Activated T-helper 2 cell treated with anti-CD3 and anti-CD28 coated beads, Interferon-gamma antibody, Interleukin-2, Interleukin-4, amounts not matched to agents 10 μg/mL and 5 μg/mL and 100 μg/mL, durations not matched to agents 14 hours and 24 hours and 36 hours (primary cell): ENCODE measurements around the gene NR1H2. TPM values are rescaled to one million over a fixed set of nuclear protein-coding genes. Genes with fewer than 3 reads are reported as not detected.
"Not testable (repeated sequence)": the region's sequence is repeated elsewhere in the genome, so short reads cannot be mapped to it uniquely, and the experiment has no call there.

Experiments used
- DNase-seq: peaks from one replicate; pipeline ENCODE4 v3.0.0; 2021; ENCODE audit warnings: low spot score
- H3K27ac Mint-ChIP-seq: one replicate; pipeline ENCODE4 v1.8.0; 2021; ENCODE audit warnings: mixed read lengths
- H3K27me3 Mint-ChIP-seq: one replicate; pipeline ENCODE4 v1.8.0; 2021; ENCODE audit warnings: low read depth, mixed read lengths
- H3K36me3 Mint-ChIP-seq: one replicate; pipeline ENCODE4 v1.8.0; 2021; ENCODE audit warnings: low read depth, mixed read lengths
- H3K4me1 Mint-ChIP-seq: one replicate; pipeline ENCODE4 v1.8.0; 2021; ENCODE audit warnings: low read depth, mixed read lengths
- H3K4me3 Mint-ChIP-seq: one replicate; pipeline ENCODE4 v1.8.0; 2021; ENCODE audit warnings: low read depth, mild to moderate bottlenecking, moderate library complexity, mixed read lengths
- H3K9me3 Mint-ChIP-seq: one replicate; pipeline ENCODE4 v1.8.0; 2021; ENCODE audit warnings: mixed read lengths
- intact Hi-C: fragments of 100-400 bp; cut with micrococcal nuclease; formaldehyde crosslinking; loops from one replicate; pipeline ENCODE4 v1.15.1; 2023
- total RNA-seq: library from RNA; stranded (reverse); gene quantifications from 2 replicates; pipeline ENCODE4 v1.2.3, GENCODE V29; 2022

The NR1H2 gene
- total RNA-seq, 1 donor from 2014 or later, result 79.9 TPM

DNA sequence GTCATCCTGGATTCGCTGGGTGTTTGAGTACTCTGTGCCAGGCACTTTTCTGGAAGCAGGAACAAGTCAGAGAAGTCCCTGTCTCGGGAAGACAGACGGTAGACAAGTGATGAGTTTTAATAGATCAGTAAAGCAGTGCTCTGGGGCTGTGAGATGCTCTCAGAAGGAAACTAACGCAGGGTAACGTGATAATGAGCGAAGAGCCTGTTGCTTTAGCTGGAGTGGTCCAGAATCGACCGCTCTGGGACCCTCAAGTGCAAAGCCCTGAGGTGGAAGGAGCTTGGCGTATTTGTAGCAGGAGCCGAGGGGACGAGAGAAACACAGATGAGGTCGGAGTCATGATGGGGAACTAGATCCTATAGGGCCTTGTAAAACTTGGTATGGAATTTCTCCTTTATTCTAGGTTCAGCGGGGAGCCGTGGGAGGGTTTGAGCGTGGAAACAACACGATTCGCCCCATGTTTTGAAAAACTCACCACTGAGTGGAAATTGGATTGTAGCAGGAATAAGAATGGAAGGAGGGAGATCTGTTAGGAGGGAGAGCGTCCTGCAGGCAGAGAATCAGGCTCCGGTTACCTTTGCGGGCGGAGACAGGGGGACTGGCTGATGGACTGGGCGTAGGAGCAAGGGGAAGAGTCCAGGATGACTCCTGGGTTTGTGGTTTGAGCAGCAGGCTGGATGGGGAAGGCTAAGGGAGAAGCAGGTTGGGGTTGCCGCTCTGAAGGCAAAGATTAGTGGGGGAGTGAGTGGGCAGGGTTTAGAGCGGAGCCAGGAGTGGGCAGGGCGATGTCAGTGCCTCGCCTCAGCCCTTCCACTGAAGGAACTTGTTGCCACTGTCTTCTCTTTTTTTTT lies 8.7 kb downstream of the NR1H2 start:
- H3K4me3 Mint-ChIP-seq, result peak overlapping the region; percentile 99
- H3K27me3 Mint-ChIP-seq, result no peaks in the 10 kb centered on the region
- H3K36me3 Mint-ChIP-seq, result peaks cover 45% of the 10 kb centered on the region
- no peak for DNase-seq
- intact Hi-C loops, result loop anchor here (1.0 to 2.0 kb wide), 3 partner anchors 9 to 126 kb away; partner anchors contain the start of genes JOSD2 and NR1H2
- H3K27ac Mint-ChIP-seq, result peak overlapping the region; percentile 96
- H3K9me3 Mint-ChIP-seq, result no peaks in the 10 kb centered on the region
- peaks cover 27% of the 10 kb centered on the region for H3K4me1 Mint-ChIP-seq

DNA sequence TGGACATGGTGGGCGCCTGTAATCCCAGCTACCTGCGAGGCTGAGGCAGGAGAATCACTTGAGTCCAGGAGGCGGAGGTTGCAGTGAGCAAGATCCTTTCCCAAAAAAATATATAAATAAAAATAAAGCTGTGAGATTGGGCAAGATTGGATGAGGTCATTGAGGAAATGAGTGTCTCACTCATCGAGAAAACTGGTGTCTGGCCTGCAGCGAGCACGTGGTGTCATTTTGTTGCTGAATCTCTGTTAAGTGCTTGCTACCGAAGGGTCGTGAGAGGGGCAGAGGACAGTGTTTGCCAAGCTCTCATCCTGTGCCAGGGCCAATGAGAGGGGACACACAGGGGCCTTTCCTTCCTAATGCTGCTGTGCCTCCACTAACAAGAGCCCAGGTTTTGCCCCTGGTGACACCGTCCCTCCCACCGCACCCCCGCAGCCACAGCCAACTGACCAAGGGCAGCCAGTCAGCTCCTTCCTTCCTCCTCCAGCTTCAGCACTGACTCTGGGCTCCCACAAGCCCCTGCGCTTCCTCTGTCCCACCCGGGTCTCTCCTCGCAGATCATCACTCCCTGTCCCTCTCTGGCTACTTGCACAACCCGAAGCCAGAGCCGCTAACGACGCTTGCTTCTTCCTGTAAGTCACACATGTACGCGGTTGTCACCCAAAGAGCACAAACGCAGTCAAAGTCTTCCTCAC lies 11.1 kb downstream of the NR1H2 start:
- Mint-ChIP-seq H3K4me3 (peak overlapping the region; percentile 38), H3K27me3 (no peaks in the 10 kb centered on the region), H3K4me1 (peaks cover 27% of the 10 kb centered on the region), H3K27ac (no peak overlapping the region), H3K36me3 (peaks cover 54% of the 10 kb centered on the region), H3K9me3 (no peaks in the 10 kb centered on the region)
- intact Hi-C loops, result no loop called here
- DNase-seq, result no peak

DNA sequence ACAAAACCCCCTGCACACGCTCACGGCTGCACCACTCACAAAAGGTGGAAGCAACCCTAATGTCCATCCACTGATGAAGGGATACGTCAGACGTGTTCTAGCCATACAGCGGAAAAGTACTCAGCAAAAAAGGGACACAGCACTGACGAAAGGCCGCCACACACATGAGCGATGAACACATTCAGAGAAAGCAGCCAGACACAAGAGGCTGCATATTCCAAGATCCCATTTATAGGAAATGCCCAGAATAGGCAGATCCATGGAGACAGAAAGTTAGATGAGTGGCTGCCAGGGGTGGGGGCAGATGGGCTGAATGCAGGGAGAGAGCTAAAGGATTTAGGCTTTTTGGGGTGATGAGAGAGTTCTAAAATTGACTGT lies 11.6 kb downstream of the NR1H2 start:
- Mint-ChIP-seq H3K27me3 (no peaks in the 10 kb centered on the region), H3K4me3 (peak overlapping the region; percentile 38), H3K27ac (no peak overlapping the region), H3K9me3 (no peaks in the 10 kb centered on the region), H3K4me1 (peaks cover 27% of the 10 kb centered on the region), H3K36me3 (peaks cover 58% of the 10 kb centered on the region)
- no peak for DNase-seq
- intact Hi-C loops, result no loop called here

DNA sequence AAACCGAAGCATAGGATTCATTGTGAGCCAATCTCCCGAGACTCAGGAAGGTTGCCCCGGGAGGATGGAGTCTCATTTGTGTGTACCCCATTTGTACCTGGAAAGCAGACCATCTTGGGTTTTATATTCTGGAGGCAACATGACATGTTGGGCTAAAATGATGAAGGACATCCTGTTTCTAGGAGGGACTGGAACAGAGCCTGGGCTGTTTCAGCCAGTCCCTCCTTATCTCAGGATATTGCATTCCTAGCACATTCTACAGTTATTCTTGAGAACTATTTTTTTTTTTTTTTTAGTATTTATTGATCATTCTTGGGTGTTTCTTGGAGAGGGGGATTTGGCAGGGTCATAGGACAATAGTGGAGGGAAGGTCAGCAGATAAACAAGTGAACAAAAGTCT lies 14.0 kb downstream of the NR1H2 start:
- intact Hi-C loops, H3K27me3 Mint-ChIP-seq, H3K4me3 Mint-ChIP-seq, H3K27ac Mint-ChIP-seq, H3K4me1 Mint-ChIP-seq, H3K9me3 Mint-ChIP-seq, DNase-seq: not testable (repeated sequence)
- H3K36me3 Mint-ChIP-seq, result peaks cover 58% of the 10 kb centered on the region

DNA sequence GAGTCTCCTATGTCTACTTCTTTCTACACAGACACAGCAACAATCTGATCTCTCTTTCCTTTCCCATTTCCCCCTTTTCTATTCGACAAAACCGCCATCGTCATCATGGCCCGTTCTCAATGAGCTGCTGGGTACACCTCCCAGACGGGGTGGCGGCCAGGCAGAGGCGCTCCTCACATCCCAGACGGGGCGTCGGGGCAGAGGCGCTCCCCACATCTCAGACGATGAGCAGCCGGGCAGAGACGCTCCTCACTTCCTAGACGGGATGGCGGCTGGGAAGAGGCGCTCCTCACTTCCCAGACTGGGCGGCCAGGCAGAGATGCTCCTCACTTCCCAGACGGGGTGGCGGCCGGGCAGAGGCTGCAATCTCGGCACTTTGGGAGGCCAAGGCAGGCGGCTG lies 14.7 kb downstream of the NR1H2 start:
- peaks cover 61% of the 10 kb centered on the region for H3K36me3 Mint-ChIP-seq
- H3K27ac Mint-ChIP-seq, DNase-seq, intact Hi-C loops, H3K9me3 Mint-ChIP-seq, H3K27me3 Mint-ChIP-seq, H3K4me1 Mint-ChIP-seq, H3K4me3 Mint-ChIP-seq: not testable (repeated sequence)

DNA sequence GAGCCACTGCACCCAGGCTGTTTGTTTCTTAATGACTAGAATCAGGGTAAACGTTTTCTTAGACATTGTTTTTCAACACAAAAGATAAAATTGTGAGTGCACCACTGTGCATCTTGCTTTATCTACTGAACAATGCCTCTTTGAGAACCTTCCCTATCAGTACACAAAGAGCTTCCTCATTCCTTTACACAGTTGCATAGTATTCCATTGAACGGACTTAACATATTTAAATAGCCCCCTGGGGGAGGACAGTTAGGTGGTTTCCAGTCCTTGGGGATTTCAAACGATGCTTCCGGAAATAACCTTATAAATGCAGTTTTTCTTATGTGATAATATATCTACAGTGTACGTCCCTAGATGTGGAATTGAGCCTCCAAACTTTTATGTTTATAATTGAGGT lies 16.5 kb downstream of the NR1H2 start:
- no peak for DNase-seq
- H3K4me1 Mint-ChIP-seq, result peaks cover 2% of the 10 kb centered on the region
- H3K27ac Mint-ChIP-seq, result no peak overlapping the region

DNA sequence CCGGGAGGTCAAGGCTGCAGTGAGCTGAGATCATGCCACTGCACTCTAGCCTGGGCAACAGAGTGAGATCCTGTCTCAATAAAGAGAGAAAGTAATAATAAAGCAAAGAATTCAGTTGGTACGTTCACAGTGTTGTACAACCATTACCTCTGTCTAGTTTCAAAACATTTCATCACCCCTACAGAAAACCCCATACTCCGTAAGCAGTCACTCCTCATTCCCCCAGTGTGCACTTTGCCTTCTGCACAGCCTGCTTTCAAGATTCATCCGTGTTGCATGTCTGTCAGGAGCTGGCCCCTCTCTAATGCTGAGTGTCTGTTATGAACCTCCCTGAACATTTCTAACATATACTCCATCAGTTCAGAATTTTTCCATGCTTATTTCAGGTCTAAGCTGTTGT lies 17.3 kb downstream of the NR1H2 start:
- DNase-seq, result no peak
- Mint-ChIP-seq H3K36me3 (peaks cover 54% of the 10 kb centered on the region), H3K4me1 (no peaks in the 10 kb centered on the region), H3K27me3 (no peaks in the 10 kb centered on the region), H3K4me3 (no peak overlapping the region), H3K27ac (no peak overlapping the region), H3K9me3 (no peaks in the 10 kb centered on the region)
- intact Hi-C loops, result no loop called here

More for the DNA sequence above, 16.5 kb downstream of the NR1H2 start:
- H3K27me3 Mint-ChIP-seq, result no peaks in the 10 kb centered on the region
- no peaks in the 10 kb centered on the region for H3K9me3 Mint-ChIP-seq
- H3K4me3 Mint-ChIP-seq, result no peak overlapping the region
- H3K36me3 Mint-ChIP-seq, result peaks cover 57% of the 10 kb centered on the region
- intact Hi-C loops, result no loop called here

DNA sequence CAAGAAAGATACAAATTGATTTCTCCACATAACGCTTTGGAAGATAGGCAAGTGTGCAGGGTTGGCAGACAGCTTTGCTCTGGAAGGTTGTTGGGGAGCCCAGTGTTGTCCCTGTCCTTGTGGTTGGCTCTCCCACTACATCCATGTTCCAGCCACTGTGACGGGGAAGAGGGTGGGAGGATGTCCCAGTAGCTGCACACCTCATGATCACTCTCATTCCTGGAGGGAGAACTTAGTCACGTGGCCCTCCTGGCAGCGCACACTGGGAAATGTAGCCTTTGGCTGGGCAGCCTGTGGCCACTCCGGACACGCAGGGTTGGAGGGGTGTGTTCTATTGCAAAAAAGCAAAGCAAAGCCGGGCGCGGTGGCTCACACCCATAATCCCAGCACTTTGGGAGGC lies 17.8 kb downstream of the NR1H2 start:
- Mint-ChIP-seq H3K27me3 (no peaks in the 10 kb centered on the region), H3K27ac (no peak overlapping the region), H3K9me3 (no peaks in the 10 kb centered on the region), H3K4me1 (no peaks in the 10 kb centered on the region), H3K4me3 (no peak overlapping the region), H3K36me3 (peaks cover 54% of the 10 kb centered on the region)
- DNase-seq, result no peak
- intact Hi-C loops, result no loop called here

DNA sequence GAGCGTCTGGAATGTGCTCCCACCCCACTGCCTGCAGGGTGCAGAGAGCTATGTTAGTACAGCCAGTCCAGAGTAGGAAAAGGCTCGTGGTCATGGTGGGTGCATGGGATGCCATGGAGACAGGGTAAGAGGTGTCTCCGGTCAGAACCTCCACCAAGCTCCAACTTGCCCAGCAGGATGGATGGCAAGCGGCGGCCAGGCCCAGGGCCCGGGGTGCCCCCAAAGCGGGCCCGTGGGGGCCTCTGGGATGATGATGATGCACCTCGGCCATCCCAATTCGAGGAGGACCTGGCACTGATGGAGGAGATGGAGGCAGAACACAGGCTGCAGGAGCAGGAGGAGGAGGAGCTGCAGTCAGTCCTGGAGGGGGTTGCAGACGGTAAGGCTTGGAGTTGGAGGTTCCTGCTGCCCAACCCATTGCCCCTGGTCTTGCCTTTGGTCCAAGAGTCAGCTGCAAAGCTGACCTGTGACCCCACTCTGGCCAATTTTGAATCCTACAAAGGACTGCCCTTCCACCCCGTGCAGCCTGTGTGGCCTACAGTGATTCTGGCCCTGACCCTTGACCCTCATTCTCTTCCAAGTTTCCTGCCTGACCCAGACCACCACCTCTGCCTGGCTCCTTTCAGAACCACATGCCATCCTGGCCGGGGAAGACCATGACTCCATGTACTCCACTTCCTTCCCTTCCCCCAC lies 22.6 kb downstream of the NR1H2 start:
- DNase-seq, result no peak
- intact Hi-C loops, result no loop called here
- Mint-ChIP-seq H3K36me3 (peaks cover 34% of the 10 kb centered on the region), H3K27ac (no peak overlapping the region), H3K4me1 (no peaks in the 10 kb centered on the region), H3K9me3 (no peaks in the 10 kb centered on the region), H3K4me3 (no peak overlapping the region), H3K27me3 (no peaks in the 10 kb centered on the region)

DNA sequence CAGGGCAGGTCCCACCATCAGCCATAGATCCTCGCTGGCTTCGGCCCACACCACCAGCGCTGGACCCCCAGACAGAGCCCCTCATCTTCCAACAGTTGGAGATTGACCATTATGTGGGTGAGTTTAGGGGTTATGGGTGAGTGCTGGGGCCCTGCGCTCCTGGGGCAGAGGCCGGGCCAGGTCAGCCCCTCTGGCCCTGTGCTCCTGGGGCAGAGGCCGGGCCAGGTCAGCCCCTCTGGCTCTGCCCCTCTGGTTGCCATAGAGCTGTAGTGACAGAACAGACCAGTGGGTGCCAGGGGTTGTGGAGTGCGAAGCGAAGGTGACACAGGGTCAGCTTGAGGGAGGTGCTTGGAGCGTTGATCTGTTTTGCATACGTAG lies 23.1 kb downstream of the NR1H2 start:
- no peak overlapping the region for H3K4me3 Mint-ChIP-seq
- no peak overlapping the region for H3K27ac Mint-ChIP-seq
- no peaks in the 10 kb centered on the region for H3K27me3 Mint-ChIP-seq
- peaks cover 36% of the 10 kb centered on the region for H3K36me3 Mint-ChIP-seq
- no peak for DNase-seq
- intact Hi-C loops, result no loop called here
- H3K4me1 Mint-ChIP-seq, result no peaks in the 10 kb centered on the region
- no peaks in the 10 kb centered on the region for H3K9me3 Mint-ChIP-seq

DNA sequence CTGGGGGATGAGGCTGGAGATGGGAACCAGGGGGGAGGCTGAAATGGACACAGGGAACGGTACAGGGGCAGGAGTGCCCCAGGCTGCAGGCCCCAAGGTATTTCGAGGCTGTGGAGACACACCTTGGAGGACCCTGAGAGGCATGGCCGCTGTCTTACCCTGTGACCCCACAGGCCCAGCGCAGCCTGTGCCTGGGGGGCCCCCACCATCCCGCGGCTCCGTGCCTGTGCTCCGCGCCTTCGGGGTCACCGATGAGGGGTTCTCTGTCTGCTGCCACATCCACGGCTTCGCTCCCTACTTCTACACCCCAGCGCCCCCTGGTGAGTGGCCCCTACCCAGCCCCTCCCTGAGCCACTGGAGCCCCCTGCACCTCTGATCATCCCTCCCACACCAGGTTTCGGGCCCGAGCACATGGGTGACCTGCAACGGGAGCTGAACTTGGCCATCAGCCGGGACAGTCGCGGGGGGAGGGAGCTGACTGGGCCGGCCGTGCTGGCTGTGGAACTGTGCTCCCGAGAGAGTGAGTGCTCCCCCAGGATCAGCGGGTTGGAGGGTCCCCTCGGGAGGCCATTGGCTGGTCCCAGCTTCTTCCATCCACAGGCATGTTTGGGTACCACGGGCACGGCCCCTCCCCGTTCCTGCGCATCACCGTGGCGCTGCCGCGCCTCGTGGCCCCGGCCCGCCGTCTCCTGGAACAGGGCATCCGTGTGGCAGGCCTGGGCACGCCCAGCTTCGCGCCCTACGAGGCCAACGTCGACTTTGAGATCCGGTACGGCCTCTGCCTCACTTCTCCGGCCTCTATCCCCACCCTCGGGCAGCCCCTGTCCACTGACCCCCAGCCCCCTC lies 25.6 kb downstream of the NR1H2 start:
- intact Hi-C loops, result no loop called here
- peaks cover 46% of the 10 kb centered on the region for H3K36me3 Mint-ChIP-seq
- no peak for DNase-seq
- no peaks in the 10 kb centered on the region for H3K9me3 Mint-ChIP-seq
- no peaks in the 10 kb centered on the region for H3K27me3 Mint-ChIP-seq
- H3K4me3 Mint-ChIP-seq, result no peak overlapping the region
- H3K4me1 Mint-ChIP-seq, result no peaks in the 10 kb centered on the region
- no peak overlapping the region for H3K27ac Mint-ChIP-seq

DNA sequence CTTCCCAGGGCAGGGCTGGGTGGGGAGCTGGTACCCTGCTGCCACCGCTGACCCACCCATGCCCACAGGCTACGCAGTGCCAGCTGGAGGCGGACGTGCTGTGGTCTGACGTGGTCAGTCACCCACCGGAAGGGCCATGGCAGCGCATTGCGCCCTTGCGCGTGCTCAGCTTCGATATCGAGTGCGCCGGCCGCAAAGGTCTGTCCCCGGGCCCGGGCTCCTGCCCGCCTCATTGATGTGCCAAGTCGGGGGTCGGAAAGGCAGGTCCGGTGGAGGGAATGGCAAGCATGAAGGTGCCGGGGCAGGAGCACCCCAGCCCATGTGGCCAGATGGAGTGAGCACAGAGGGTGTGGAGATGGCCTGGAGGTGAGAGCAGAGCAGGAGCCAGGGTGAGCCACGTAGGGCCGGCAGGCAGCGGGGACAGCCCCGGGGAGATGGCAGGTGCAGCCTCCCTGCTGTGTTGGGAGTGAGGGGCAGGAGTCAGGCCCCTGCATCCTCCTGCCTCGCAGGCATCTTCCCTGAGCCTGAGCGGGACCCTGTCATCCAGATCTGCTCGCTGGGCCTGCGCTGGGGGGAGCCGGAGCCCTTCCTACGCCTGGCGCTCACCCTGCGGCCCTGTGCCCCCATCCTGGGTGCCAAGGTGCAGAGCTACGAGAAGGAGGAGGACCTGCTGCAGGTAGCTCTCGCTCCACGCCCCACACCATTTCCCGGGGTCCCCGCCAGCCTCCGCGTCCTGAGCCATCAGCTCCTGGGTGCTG lies 26.5 kb downstream of the NR1H2 start:
- intact Hi-C loops, result no loop called here
- H3K9me3 Mint-ChIP-seq, result no peaks in the 10 kb centered on the region
- no peak overlapping the region for H3K4me3 Mint-ChIP-seq
- no peaks in the 10 kb centered on the region for H3K27me3 Mint-ChIP-seq
- H3K36me3 Mint-ChIP-seq, result peaks cover 49% of the 10 kb centered on the region
- no peak for DNase-seq
- no peaks in the 10 kb centered on the region for H3K4me1 Mint-ChIP-seq
- H3K27ac Mint-ChIP-seq, result no peak overlapping the region
